Uterus (tissue), 4 donors: ENCODE measurements around the gene GOLT1A. TPM values are rescaled to one million over a fixed set of nuclear protein-coding genes. Genes with fewer than 3 reads are reported as not detected.

Experiments
- DNase-seq, 2 donors: peaks; one replicate each; pipeline ENCODE4 v3.0.0-alpha.2; 2019 to 2020
- H3K27ac ChIP-seq, 2 donors: fragments of 200-600 bp; sonication (generic); 1 replicate in 1 of 2; 2 replicates in 1 of 2; pipeline ENCODE4 v1.5.1; 2016 to 2018
- H3K27me3 ChIP-seq, 2 donors: fragments of 200-600 bp; sonication (generic); one replicate each; pipeline ENCODE4 v1.5.1; 2018 to 2019; ENCODE audit warnings: control low read depth in 1 of 2
- H3K36me3 ChIP-seq, 2 donors: fragments of 200-600 bp; sonication (generic); one replicate each; pipeline ENCODE4 v1.5.1; 2019; ENCODE audit warnings: control low read depth in 1 of 2
- H3K4me1 ChIP-seq, 2 donors: fragments of 200-600 bp; sonication (generic); one replicate each; pipeline ENCODE4 v1.5.1; 2018 to 2019; ENCODE audit warnings: control low read depth in 1 of 2
- H3K4me3 ChIP-seq, 2 donors: fragments of 200-600 bp; sonication (generic); 1 replicate in 1 of 2; 2 replicates in 1 of 2; pipeline ENCODE4 v1.5.1; 2018 to 2019; ENCODE audit warnings: mild to moderate bottlenecking in 1 of 2
- H3K9me3 ChIP-seq, 2 donors: fragments of 200-600 bp; sonication (generic); one replicate each; pipeline ENCODE4 v1.5.1; 2019; ENCODE audit warnings: control low read depth in 1 of 2
- CTCF ChIP-seq, 4 experiments: fragments of 200-600 bp in 2 of 4; fragments of 450-650 bp in 2 of 4; sonication (generic) in 2 of 4; IDR thresholded peaks; one replicate each; pipeline ENCODE4 v1.5.1; 2016 to 2019; ENCODE audit warnings: antibody characterized with exemption in 4 of 4, mild to moderate bottlenecking in 2 of 4, moderate library complexity in 1 of 4
- POLR2A ChIP-seq, 2 donors: fragments of 450-650 bp; IDR thresholded peaks; one replicate each; pipeline ENCODE4 v1.6.1; 2016; ENCODE audit warnings: antibody characterized with exemption in 2 of 2, mild to moderate bottlenecking in 1 of 2, moderate library complexity in 1 of 2
- intact Hi-C: fragments of 100-400 bp; cut with DNase I; formaldehyde crosslinking; loops from one replicate; pipeline ENCODE4 v1.15.1; 2023; ENCODE audit warnings: low total_unique reads
- total RNA-seq, 4 donors: library from RNA; depleted of rRNA in 3 of 4; stranded (reverse); fragments of >200 nt in 3 of 4; gene quantifications; one replicate each; pipeline versions ENCODE4 v1.1.0 to v1.2.4, GENCODE V29; 2014 to 2023
- donor health status: DM: yes; HTN: yes; CAD: no.

The GOLT1A gene
- total RNA-seq, 4 donors from 2014 or later = 0.52 TPM; not detected in 3

GRCh38 chr1:204162494-204163074 is 51.2 kb downstream of the GOLT1A start:
- Histone ChIP-seq H3K9me3 (no peaks in the 10 kb centered on the region), H3K4me1 (no peaks in the 10 kb centered on the region), H3K27me3 (no peaks in the 10 kb centered on the region), H3K27ac (no peak overlapping the region), H3K4me3 (no peak overlapping the region), H3K36me3 (no peaks in the 10 kb centered on the region)
- TF ChIP-seq POLR2A (IDR thresholded peaks at IDR 0.05) (no peak), CTCF (IDR thresholded peaks at IDR 0.05) (peak; percentile 97 to 99 (median 98))
- DNase-seq = peak; percentile 77 to 84
- intact Hi-C loops = loop anchor here (5.0 kb wide), 1 partner anchor 205 kb away; no protein-coding TSS in a partner anchor

- intact Hi-C loops = loop anchor here (5.0 kb wide), 1 partner anchor 205 kb away; no protein-coding TSS in a partner anchor
Measured at GRCh38 chr1:204161609-204162493, 51.9 kb downstream of the GOLT1A start.

GRCh38 chr1:204157962-204158361 is 55.8 kb downstream of the GOLT1A start:
- intact Hi-C loops = no loop called here
- Histone ChIP-seq H3K4me3 (no peak overlapping the region), H3K27me3 (no peaks in the 10 kb centered on the region), H3K36me3 (no peaks in the 10 kb centered on the region), H3K27ac (no peak overlapping the region), H3K9me3 (no peaks in the 10 kb centered on the region), H3K4me1 (no peaks in the 10 kb centered on the region)
- TF ChIP-seq POLR2A (IDR thresholded peaks at IDR 0.05) (no peak), CTCF (IDR thresholded peaks at IDR 0.05) (no peak)
- no peak for DNase-seq

More at GRCh38 chr1:204161609-204162493, 51.9 kb downstream of the GOLT1A start:
- DNase-seq = no peak
- TF ChIP-seq POLR2A (IDR thresholded peaks at IDR 0.05) (no peak), CTCF (IDR thresholded peaks at IDR 0.05) (no peak)
- H3K4me1 ChIP-seq = no peaks in the 10 kb centered on the region
- no peaks in the 10 kb centered on the region for H3K27me3 ChIP-seq
- H3K36me3 ChIP-seq = no peaks in the 10 kb centered on the region
- no peak overlapping the region for H3K4me3 ChIP-seq
- no peak overlapping the region for H3K27ac ChIP-seq
- no peaks in the 10 kb centered on the region for H3K9me3 ChIP-seq

GRCh38 chr1:204155881-204156280 is 57.9 kb downstream of the GOLT1A start:
- TF ChIP-seq POLR2A (IDR thresholded peaks at IDR 0.05) (no peak), CTCF (IDR thresholded peaks at IDR 0.05) (no peak)
- DNase-seq = no peak
- no peak overlapping the region for H3K27ac ChIP-seq
- H3K4me1 ChIP-seq = peaks cover 0 to 7% of the 10 kb centered on the region in 2 donors
- H3K27me3 ChIP-seq = no peaks in the 10 kb centered on the region
- H3K9me3 ChIP-seq = no peaks in the 10 kb centered on the region
- no peaks in the 10 kb centered on the region for H3K36me3 ChIP-seq
- no peak overlapping the region for H3K4me3 ChIP-seq
- intact Hi-C loops = no loop called here
